ENCODE results near the gene SRRM4.

The SRRM4 gene

GRCh38 chr12:119096429-119097202 is 115.3 kb downstream of the SRRM4 start:
- no peak overlapping the region for H3K4me3 ChIP-seq (replicated peaks; ENCODE audit: insufficient read depth, low read length)
- H3K27ac ChIP-seq (replicated peaks), result no peak overlapping the region
- no peaks in the 10 kb centered on the region for H3K27me3 ChIP-seq (ENCODE audit: insufficient read depth, poor library complexity, severe bottlenecking)
- no peak for TF ChIP-seq POLR2AphosphoS5 (IDR thresholded peaks at IDR 0.05; ENCODE audit: low read depth)
- TF ChIP-seq GABPA (IDR thresholded peaks at IDR 0.05; ENCODE audit: low read depth), result no peak
- no peak for TF ChIP-seq REST (IDR thresholded peaks at IDR 0.05; ENCODE audit: insufficient replicate concordance, low read depth)
- TF ChIP-seq CTCF (IDR thresholded peaks at IDR 0.05; ENCODE audit: insufficient read depth, low read length), result no peak
- TF ChIP-seq SPI1 (IDR thresholded peaks at IDR 0.05; ENCODE audit: borderline replicate concordance, low read depth), result no peak
- no peak for DNase-seq (ENCODE audit: low read depth in 1 of 2, low spot score in 1 of 2)

- Histone ChIP-seq H3K4me3 (replicated peaks; ENCODE audit: insufficient read depth, low read length) (no peak overlapping the region), H3K27ac (replicated peaks) (no peak overlapping the region), H3K27me3 (ENCODE audit: insufficient read depth, poor library complexity, severe bottlenecking) (no peaks in the 10 kb centered on the region)
- DNase-seq (ENCODE audit: low read depth in 1 of 2, low spot score in 1 of 2), result no peak
- TF ChIP-seq REST (IDR thresholded peaks at IDR 0.05; ENCODE audit: insufficient replicate concordance, low read depth), result no peak
- no peak for TF ChIP-seq GABPA (IDR thresholded peaks at IDR 0.05; ENCODE audit: low read depth)
- TF ChIP-seq POLR2AphosphoS5 (IDR thresholded peaks at IDR 0.05; ENCODE audit: low read depth), result no peak
- TF ChIP-seq SPI1 (IDR thresholded peaks at IDR 0.05; ENCODE audit: borderline replicate concordance, low read depth), result no peak
- no peak for TF ChIP-seq CTCF (IDR thresholded peaks at IDR 0.05; ENCODE audit: insufficient read depth, low read length)
These were observed 119.6 kb downstream of the SRRM4 start for GRCh38 chr12:119100933-119101332.

GRCh38 chr12:119102274-119102673 is 120.9 kb downstream of the SRRM4 start:
- Histone ChIP-seq H3K27me3 (ENCODE audit: insufficient read depth, poor library complexity, severe bottlenecking) (no peaks in the 10 kb centered on the region), H3K4me3 (replicated peaks; ENCODE audit: insufficient read depth, low read length) (no peak overlapping the region), H3K27ac (replicated peaks) (no peak overlapping the region)
- no peak for DNase-seq (ENCODE audit: low read depth in 1 of 2, low spot score in 1 of 2)
- TF ChIP-seq SPI1 (IDR thresholded peaks at IDR 0.05; ENCODE audit: borderline replicate concordance, low read depth) (no peak), POLR2AphosphoS5 (IDR thresholded peaks at IDR 0.05; ENCODE audit: low read depth) (no peak), REST (IDR thresholded peaks at IDR 0.05; ENCODE audit: insufficient replicate concordance, low read depth) (no peak), CTCF (IDR thresholded peaks at IDR 0.05; ENCODE audit: insufficient read depth, low read length) (no peak), GABPA (IDR thresholded peaks at IDR 0.05; ENCODE audit: low read depth) (no peak)

Measured in HL-60 (cell line).